G401.6 (cell line): Measurements from ENCODE around the gene SV2B.
"Not testable (repeated sequence)": the region's sequence is repeated elsewhere in the genome, so short reads cannot be mapped to it uniquely, and the experiment has no call there.

Experiments
- FAIRE-seq: peaks from 2 replicates; lab custom pipeline; 2012; peaks lifted over from hg19 to GRCh38; lab: Jason Lieb, UNC

Gene SV2B

GRCh38 chr15:91099995-91100813 lies at the start of gene SV2B:
SV2B (plus strand) TSS chr15:91100257; CDS start chr15:91226264, 126,007 bp downstream.
- FAIRE-seq, result no peak

GRCh38 chr15:91051248-91051647 lies 48.8 kb upstream of the SV2B start:
- FAIRE-seq, result no peak

- FAIRE-seq, result no peak
These were observed 45.2 kb upstream of the SV2B start for GRCh38 chr15:91054816-91055215.

GRCh38 chr15:91055548-91056331 lies 44.3 kb upstream of the SV2B start:
- FAIRE-seq, result peak; percentile 31

GRCh38 chr15:91061230-91061629 lies 38.8 kb upstream of the SV2B start:
- no peak for FAIRE-seq

GRCh38 chr15:91061997-91062396 lies 38.1 kb upstream of the SV2B start:
- FAIRE-seq, result no peak

GRCh38 chr15:91065505-91065904 lies 34.6 kb upstream of the SV2B start:
- FAIRE-seq, result no peak

GRCh38 chr15:91067036-91067435 lies 33.0 kb upstream of the SV2B start:
- FAIRE-seq, result no peak

- no peak for FAIRE-seq
These were observed 31.6 kb upstream of the SV2B start for GRCh38 chr15:91068436-91068835.

- no peak for FAIRE-seq
These were observed 31.1 kb upstream of the SV2B start for GRCh38 chr15:91068966-91069365.

- no peak for FAIRE-seq
These were observed 29.2 kb upstream of the SV2B start for GRCh38 chr15:91070872-91071271.

GRCh38 chr15:91072161-91072560 lies 27.9 kb upstream of the SV2B start:
- no peak for FAIRE-seq

- no peak for FAIRE-seq
These were observed 27.0 kb upstream of the SV2B start for GRCh38 chr15:91073077-91073476.

- no peak for FAIRE-seq
These were observed 26.3 kb upstream of the SV2B start for GRCh38 chr15:91073768-91074167.

- no peak for FAIRE-seq
These were observed 24.3 kb upstream of the SV2B start for GRCh38 chr15:91075739-91076138.

- FAIRE-seq, result no peak
These were observed 23.0 kb upstream of the SV2B start for GRCh38 chr15:91077029-91077428.

- not testable (repeated sequence) for FAIRE-seq
These were observed 6.2 kb upstream of the SV2B start for GRCh38 chr15:91093866-91094265.

GRCh38 chr15:91098451-91098850 lies 1.6 kb upstream of the SV2B start:
- no peak for FAIRE-seq

GRCh38 chr15:91099616-91099994 lies 452 bp upstream of the SV2B start:
- FAIRE-seq, result no peak

- FAIRE-seq, result no peak
These were observed 954 bp downstream of the SV2B start for GRCh38 chr15:91100814-91101607.

GRCh38 chr15:91101608-91101920 lies 1.5 kb downstream of the SV2B start:
- FAIRE-seq, result no peak

GRCh38 chr15:91102546-91103330 lies 2.7 kb downstream of the SV2B start:
- FAIRE-seq, result no peak
